Middle frontal gyrus (tissue), 1 donor: Measurements from ENCODE around the gene HTRA1.
A peak's percentile ranks its signal among the peaks of the same experiment; 100 is the strongest.

Source experiments
- DNase-seq: peaks from one replicate; pipeline ENCODE4 v3.0.0-alpha.2; 2015; ENCODE audit warnings: low spot score; ENCODE audit errors: extremely low spot score

HTRA1 gene

DNA sequence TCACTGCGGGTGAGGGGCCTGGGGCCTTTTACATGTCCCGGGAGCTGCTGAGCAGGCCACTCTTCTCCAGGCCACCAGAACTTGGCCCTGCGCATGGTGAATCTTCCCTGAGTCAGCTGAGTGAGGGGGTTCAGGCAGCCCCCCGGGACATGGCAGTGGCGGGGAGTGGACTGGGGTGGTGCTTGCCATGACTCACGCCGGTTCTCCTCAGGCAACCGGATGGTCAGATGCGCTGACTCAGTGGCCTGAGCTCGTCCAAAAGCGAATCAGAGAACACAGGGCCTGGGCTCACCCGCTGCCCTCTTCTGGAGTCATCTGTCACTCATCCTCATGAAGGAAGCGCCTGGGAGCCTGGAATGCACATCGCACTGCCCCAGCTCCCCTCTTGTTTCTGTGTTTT is 33.5 kb downstream of the HTRA1 start:
- DNase-seq = no peak

DNA sequence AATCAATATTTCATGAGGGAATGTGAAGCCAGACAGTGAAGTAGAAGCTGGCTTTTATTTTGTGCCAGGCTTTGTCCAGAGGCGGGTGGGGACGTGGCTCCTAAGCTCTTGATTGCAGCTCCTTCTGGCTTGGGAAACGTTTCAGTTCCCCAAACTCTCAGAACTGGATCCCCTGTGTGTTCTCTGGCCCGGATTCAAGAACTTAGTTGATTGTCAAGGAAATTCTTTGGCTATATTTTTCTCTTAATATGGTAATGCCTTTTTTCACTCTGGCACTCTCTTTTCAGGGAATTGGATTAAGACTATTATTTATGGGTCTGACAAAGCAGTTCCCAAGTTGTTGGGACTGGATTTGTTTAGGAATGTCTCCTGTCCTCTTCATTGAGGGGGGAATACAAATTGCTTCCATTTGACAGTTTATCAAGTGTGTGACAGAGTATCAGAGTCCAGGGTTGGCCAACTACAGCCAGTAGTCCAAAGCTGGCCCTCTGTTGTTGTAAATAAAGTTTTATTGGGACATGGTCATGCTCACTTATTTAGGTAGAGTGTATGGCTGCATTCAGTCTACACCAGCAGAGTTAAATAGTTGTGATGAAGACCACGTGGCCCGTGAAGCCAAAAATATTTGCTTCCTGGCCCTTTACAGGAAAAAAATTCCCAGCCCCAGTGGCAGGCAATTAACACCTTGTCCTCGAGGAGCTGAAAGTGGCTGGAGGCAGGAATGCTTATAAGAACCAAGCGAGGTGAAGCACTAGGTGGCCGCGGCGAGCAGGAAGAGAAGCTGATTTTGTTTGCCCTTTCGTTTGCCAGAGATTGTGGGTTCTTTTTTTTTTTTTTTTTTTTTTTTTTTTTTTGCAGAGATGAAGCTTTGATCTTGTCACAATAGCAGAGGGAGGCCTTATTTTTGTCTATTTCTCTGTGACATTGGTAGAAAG is 34.3 kb downstream of the HTRA1 start:
- DNase-seq = no peak

DNA sequence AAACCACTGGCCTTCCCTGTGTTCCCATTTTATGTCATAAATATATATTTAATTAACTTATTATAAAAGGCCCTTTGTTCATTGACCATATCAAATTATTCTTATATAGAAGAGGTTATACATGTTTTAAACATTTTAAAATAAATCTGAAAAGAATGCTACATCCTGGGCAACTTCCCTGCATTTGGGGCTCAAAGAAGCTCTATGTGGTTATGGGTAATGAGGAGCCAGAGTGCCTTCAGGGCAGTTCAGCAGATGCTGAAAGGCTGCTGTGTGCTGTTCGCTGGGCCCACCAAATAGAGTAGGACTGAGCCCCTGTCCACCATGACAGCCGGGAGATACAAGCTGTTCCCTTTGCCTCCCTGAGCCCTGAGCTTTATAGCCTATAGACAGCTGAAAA is 35.9 kb downstream of the HTRA1 start:
- DNase-seq = no peak

DNA sequence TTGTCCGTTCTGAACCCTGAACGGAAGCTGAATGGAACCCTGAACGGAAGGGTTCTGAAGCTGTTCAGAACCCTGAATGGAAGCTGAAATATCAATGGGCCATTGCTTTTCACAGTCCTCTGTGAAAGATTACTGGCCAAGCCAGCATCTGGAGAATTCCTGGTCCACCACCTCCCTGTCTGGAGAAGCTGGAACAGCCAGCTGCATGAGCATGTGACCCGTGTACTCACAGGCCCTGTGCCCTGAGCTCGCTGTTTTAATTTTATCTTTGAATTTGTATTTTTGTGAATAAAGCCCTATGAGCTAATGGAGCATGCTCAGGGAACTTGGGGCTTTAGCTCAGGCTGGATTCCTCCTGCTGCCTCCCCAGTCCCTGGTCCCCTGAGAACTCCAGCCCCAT is 37.2 kb downstream of the HTRA1 start:
- no peak for DNase-seq

DNA sequence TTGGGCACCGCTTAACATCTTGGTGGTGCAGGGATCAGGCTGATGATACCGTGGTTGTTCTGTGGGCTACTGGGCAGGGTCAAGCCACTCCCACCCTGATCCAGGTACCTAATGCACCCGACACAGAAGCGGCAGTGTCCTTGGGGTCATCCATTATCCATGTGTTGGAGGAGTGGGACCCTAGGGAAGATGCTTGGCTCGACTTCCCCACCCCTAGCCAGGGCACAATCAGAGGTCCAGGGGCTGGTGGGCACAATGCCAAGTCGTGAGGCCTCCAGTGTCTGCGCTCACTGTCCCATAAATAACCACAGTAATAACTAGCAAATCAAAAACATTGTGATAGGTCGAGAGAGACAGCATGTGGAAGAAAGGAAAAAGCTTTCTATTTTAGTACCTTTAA is 37.7 kb downstream of the HTRA1 start:
- DNase-seq = no peak

DNA sequence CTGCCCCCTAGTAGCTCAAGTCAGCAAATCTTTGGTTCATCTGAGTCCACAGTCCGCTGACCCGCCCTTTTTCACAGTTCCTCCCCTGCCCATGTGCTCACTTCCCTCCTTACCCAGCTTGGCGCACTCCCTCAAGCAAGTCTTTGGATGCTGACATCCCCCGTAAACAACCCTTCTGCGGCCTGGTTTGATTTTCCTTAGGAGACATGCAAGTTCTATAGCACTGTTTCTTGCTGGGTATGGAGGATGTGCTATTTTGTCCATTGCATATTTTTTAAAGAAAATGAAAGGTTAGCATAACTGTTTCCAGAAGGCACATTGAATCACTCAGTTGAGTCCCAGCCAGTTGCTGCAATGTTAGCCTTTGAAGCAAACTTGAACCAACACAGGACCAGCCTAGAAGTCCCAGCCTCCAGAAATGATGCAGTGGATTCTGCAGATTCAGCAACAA is 38.2 kb downstream of the HTRA1 start:
- DNase-seq = no peak

DNA sequence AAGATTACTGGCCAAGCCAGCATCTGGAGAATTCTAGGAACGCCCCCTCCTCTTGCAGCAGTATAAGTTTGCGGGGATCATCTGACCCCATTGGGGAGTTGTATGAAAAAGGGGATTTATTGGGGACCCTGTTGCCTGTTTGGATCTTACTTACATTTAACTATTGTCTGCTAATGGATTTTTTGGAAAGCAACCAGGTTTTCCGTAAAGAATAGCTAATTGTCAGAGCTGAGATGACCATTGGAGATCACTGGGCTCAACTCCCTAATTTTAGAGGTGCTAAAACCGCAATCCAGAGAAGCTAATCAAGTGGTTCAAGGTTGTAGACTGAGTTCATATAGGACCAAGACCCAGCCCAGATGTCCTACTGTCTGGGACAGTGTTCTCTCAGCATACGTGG is 38.8 kb downstream of the HTRA1 start:
- no peak for DNase-seq

DNA sequence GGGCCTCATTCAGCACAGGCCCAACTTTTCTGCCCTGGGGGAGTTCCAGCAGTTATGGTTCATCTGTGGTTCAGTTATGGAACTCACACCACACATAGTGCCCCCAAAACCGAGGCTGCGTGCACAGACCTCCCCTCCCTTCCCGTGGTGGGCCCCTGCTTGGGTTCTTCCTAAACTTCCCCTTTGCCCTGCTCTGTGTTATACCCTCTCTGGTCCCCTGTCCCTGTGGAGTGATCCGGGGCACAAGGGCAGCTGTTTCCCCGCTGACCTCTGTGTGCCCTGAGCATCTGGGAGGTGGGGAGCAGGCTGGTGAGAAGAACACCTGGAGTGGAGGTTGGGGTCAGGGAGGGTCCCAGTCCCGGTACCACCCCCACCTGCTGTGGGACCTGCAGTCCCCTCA is 39.4 kb downstream of the HTRA1 start:
- DNase-seq = no peak

DNA sequence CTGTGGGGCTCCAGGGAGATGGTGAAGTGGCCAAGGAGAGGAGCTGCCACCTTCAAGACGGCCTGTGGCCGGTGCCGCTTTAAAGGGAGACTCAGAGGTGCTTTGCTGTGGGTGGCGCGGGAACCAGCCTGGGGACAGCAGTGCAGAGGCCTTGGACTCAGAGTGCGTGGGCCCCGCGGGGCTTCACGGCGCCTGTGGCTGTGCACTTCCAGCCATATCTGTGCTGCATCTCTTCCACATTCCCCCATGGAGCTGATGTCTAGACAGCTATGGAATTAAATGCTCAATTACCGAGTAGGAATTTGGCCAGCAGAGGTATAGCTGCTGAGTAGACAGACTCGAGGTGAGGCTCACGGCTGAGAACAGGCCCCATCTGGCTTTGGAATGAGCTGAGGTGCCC is 41.7 kb downstream of the HTRA1 start:
- no peak for DNase-seq

DNA sequence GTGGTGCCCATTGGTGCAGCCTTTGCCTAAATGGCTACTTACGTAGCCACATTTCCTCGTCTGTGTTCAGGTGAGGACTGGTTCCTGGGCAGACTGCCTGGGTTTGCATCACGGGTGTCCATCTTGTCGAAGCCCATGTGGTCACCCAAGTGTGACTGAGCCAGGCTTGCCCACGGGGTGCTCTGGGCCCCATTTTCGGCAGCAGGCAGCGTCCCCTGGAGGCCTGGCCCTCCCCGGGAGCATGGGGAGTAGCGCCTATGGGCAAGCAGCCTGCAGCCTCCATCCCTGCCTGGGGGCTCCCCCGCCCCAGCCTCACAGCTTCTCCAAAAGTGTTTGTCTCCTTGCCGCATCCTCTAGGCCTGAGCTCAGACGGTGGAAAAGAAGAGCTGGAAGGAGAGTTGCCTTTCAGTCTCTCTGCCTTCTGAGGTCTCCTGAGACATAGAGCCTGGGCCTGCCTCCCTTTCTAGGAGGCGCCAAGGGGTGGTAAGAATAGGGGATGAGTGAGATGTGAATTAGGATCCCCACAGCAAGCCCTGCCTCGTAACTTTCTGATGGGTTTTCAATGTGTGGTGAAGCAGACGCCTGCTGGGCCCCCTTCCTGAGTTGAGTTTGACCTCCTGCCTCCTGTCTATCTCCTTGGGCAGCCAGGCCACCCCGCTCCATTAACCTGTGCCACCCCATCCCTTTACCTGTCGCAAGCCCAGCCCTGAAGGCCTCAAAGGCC is 42.7 kb downstream of the HTRA1 start:
- no peak for DNase-seq

DNA sequence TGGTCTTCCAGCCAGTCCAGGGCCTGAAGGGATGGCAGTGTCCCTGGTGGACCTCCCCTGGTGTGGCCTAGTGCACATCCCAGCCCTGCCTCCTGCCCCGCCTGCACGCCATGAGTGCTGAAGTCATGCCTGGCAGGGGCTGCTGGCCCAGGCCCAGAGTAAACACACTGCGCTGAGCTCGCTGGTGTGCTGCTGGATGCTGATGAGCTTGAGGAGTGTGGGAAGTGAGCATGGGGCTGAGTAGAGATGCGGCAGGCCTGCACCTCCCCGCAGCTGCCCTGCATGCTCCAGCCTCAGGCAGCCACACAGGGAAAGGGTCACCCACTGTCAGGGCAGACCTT is 43.2 kb downstream of the HTRA1 start:
- DNase-seq = peak; percentile 86

DNA sequence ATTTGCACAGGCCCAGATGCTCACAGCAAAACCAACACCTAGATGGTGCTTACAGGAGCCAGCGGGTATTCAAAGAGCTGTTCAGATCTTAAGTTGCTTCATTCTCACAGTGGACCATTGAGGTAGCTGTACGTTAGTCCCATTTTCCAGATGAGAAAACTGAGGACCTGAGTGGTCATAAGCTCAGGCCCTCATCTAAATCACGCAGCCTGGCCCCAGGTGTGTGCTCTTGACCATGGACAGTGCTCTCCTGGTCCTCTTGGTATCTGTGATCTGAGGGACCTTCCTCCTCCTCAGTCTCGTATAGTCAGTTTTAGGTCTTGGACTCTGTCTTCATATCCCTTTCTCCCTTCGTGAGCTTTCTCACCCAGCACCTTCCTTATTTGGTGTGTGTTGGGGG is 43.7 kb downstream of the HTRA1 start:
- no peak for DNase-seq

DNA sequence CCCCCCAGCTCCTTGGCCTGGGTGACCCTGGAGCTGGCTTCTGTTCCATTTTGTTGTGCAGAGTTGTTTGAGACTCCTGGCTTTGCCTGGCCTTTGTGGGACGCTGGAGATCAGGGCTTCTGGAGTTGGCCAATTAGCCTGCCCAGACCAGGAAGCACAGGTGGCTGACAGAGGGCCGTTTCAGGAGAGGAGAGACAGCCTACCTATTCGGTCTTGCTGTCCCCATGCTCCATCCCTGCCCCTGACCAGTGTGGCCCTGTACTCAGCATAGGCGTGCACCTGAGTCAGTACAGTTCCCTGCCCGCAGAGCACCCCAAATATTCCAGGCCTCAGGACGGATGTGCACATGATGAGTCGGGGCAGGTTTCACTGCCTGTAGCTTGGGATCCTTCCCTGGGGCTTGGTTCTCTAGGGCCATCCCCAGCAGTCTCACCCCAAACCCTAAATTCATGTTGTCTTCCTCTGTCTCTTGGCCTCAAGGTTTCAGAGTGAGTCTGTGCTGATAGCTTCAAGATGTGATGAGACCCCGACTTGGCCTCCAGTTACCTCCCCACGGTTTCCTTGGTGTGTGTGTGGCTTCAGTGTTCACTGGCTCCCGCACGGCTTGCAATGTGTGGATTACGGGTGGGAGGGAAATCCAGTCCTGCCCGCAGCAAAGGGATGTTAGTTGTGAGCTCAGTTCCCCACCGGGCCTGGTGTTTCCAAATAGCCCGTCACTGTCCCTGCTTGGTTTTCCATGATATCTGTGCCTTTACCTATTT is 44.7 kb downstream of the HTRA1 start:
- DNase-seq = no peak

DNA sequence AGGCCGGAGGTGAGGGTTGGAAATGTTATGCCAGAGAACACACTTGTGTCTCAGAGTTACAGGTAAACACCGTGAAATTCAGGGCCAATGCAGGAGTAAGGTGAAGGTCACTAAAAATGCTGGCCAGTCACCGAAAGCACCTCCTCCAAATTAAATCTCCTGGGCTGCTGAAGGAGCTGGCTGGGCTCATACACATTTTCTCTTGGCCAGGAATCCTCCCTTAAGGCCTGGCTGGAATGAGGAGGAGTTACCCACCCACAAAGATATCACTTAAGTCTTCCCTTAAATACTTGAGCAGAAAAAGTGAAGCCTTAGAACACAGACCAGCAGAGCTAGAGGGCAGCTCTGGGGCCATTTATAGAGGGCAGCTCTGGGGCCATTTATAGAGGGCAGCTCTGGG is 46.3 kb downstream of the HTRA1 start:
- no peak for DNase-seq

DNA sequence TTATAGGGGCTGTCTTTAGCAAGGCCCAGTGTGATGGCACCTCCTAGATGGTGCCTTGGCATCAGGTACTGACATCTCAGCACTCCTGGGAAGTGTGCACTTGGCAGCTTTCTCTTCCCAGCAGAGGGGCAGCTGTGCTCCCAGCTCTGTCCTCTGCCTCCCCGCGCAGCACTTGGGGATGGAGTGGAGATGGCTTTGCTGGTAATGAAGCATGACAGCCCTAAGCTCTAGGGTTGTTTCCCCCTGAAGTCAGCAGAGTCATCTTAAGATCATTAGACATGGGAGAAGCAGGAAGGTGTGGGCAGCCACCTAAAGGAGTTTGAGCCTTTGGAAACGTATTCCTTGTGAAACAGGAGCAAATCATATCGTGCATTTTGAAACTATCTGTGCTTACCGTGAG is 46.7 kb downstream of the HTRA1 start:
- no peak for DNase-seq

DNA sequence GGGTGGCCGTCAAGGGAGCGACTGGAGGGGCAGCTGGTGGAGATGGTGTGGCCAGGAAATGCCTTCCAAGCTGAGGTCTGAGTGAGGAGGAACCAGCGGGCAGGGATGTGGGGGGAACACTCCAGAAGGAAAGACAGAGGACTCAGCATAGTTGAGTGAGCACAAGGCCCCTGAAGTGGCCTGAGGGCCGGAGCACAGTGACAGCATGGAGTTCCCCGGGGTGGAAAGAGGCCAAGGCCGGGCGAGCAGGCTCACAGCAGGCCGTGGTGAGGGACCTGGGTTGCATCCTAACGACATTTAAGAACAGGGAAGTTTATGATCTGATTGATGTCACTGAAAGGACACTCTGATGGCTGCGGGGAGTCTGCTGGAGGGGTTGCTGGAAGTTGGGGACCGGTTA is 48.0 kb downstream of the HTRA1 start:
- DNase-seq = no peak

DNA sequence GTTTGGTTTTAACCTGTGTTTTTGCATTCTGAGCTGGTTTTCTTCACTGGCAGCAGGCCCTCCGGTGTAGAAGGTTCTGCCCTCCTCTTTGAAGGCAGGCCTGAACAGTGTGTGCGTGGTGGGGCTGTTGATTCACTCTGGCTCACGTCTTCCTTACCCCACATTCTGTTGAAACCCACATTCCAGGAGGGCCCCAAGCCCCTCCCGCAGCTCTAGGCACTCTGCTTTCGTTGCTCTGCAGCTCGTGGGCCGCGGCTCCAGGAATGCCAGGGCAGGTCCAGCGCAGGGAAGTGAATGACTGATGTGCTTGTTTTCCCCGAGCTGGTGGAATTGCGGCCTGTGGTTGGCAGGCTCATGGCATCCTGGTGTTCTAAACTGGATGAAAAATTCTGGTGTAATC is 49.0 kb downstream of the HTRA1 start:
- no peak for DNase-seq

DNA sequence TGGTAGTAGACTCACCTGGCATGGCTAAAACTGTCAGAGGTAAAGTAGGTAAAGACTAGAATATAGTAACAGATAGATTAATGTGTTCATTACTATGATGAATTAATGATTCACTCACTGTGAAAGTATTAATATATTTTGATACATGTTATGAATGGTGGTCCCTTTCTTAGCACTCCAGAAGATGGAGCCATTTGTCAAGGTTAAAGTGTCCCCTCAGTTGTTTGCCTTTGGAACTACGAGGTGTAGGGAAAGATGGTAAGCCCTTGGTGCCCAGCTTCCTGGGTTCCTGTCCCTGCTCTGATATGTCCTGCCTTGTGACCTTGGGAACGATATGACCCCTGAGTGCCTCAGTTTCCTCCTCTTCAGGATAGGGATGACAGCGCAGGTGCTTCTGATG is 49.4 kb downstream of the HTRA1 start:
- DNase-seq = no peak

DNA sequence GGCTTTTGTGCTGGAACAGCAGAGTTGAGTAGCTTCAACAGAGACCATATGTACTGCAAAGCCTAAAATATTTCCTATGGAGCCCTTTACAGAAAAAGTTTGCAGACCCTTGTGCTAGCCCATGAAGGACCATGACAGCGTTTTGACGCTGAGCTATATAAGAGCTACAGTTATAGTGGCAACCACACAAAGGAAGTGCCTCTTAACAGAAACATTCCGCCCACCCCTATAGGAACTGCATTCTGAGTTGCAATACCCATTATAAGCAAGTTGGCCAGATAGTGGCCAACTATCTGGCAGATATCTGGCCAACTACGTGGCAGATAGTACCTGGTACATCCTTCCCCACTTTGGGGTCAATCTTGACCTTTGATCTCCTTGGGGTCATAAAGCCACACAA is 51.7 kb downstream of the HTRA1 start:
- DNase-seq = no peak

DNA sequence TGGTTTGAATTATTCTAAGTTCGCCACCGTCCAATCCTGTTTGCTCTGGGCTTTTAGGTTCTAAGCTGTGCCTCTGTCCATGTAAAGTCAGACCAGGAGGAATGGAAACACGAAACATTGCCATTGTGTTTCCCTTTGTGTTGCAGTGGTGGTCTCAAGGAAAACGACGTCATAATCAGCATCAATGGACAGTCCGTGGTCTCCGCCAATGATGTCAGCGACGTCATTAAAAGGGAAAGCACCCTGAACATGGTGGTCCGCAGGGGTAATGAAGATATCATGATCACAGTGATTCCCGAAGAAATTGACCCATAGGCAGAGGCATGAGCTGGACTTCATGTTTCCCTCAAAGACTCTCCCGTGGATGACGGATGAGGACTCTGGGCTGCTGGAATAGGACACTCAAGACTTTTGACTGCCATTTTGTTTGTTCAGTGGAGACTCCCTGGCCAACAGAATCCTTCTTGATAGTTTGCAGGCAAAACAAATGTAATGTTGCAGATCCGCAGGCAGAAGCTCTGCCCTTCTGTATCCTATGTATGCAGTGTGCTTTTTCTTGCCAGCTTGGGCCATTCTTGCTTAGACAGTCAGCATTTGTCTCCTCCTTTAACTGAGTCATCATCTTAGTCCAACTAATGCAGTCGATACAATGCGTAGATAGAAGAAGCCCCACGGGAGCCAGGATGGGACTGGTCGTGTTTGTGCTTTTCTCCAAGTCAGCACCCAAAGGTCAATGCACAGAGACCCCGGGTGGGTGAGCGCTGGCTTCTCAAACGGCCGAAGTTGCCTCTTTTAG is 52.9 kb downstream of the HTRA1 start:
- DNase-seq = no peak

DNA sequence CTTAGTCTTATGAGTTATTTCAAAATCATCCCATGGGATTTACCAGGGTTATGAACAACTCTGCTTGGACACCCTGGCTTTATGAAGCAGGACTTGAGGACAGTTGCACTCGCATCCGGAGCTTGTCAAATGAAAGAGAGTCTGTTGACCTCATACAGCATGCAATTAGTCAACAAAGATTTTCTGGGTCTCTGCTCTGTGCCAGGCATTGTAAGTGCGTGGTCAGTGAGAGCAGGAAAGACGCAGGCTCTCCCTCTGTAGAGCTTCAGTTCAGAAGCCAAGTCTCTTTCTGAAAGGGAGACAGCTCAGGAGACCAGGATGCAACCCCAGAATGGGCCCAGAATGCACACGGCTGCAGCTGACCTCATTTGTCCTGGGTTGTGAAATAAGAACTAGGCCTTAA is 53.7 kb downstream of the HTRA1 start:
- DNase-seq = no peak
